ENCODE results near the gene HEPACAM.

Gene HEPACAM

GRCh38 chr11:124917115-124917637, 18.7 kb downstream of the HEPACAM start:
- in situ Hi-C loops (cut with HindIII; ENCODE audit: low pct_ligation_motif_present, low pct_unique_long_range_greater_than_20kb, low sequenced_read_pairs): no loop called here
- no peak for DNase-seq

GRCh38 chr11:124916370-124916710, 19.5 kb downstream of the HEPACAM start:
- in situ Hi-C loops (cut with HindIII; ENCODE audit: low pct_ligation_motif_present, low pct_unique_long_range_greater_than_20kb, low sequenced_read_pairs): no loop called here
- DNase-seq: no peak

- DNase-seq: no peak
- in situ Hi-C loops (cut with HindIII; ENCODE audit: low pct_ligation_motif_present, low pct_unique_long_range_greater_than_20kb, low sequenced_read_pairs): no loop called here
Observed at GRCh38 chr11:124915541-124916369, 20.1 kb downstream of the HEPACAM start.

- in situ Hi-C loops (cut with HindIII; ENCODE audit: low pct_ligation_motif_present, low pct_unique_long_range_greater_than_20kb, low sequenced_read_pairs): no loop called here
- no peak for DNase-seq
Observed at GRCh38 chr11:124902616-124903015, 33.2 kb downstream of the HEPACAM start.

- peak; percentile 60 for DNase-seq
Observed at GRCh38 chr11:124900464-124900863, 35.4 kb downstream of the HEPACAM start.

GRCh38 chr11:124899383-124900145, 36.3 kb downstream of the HEPACAM start:
- in situ Hi-C loops (cut with HindIII; ENCODE audit: low pct_ligation_motif_present, low pct_unique_long_range_greater_than_20kb, low sequenced_read_pairs): no loop called here
- no peak for DNase-seq

More at GRCh38 chr11:124900464-124900863, 35.4 kb downstream of the HEPACAM start:
- in situ Hi-C loops (cut with HindIII; ENCODE audit: low pct_ligation_motif_present, low pct_unique_long_range_greater_than_20kb, low sequenced_read_pairs): no loop called here

GRCh38 chr11:124898711-124899110, 37.1 kb downstream of the HEPACAM start:
- in situ Hi-C loops (cut with HindIII; ENCODE audit: low pct_ligation_motif_present, low pct_unique_long_range_greater_than_20kb, low sequenced_read_pairs): no loop called here
- no peak for DNase-seq

- peak; percentile 80 for DNase-seq
- in situ Hi-C loops (cut with HindIII; ENCODE audit: low pct_ligation_motif_present, low pct_unique_long_range_greater_than_20kb, low sequenced_read_pairs): no loop called here
Observed at GRCh38 chr11:124898263-124898680, 37.6 kb downstream of the HEPACAM start.

- in situ Hi-C loops (cut with HindIII; ENCODE audit: low pct_ligation_motif_present, low pct_unique_long_range_greater_than_20kb, low sequenced_read_pairs): no loop called here
- DNase-seq: no peak
Observed at GRCh38 chr11:124897674-124898262, 38.1 kb downstream of the HEPACAM start, which contains the start of gene ROBO4. ROBO4 (minus strand) TSS chr11:124897865; CDS start chr11:124897795, 70 bp downstream.

- DNase-seq: no peak
Observed at GRCh38 chr11:124896821-124897391, 38.9 kb downstream of the HEPACAM start.

GRCh38 chr11:124896071-124896750, 39.6 kb downstream of the HEPACAM start:
- no peak for DNase-seq

More at GRCh38 chr11:124896821-124897391, 38.9 kb downstream of the HEPACAM start:
- in situ Hi-C loops (cut with HindIII; ENCODE audit: low pct_ligation_motif_present, low pct_unique_long_range_greater_than_20kb, low sequenced_read_pairs): no loop called here

GRCh38 chr11:124895471-124895971, 40.3 kb downstream of the HEPACAM start:
- DNase-seq: no peak
- in situ Hi-C loops (cut with HindIII; ENCODE audit: low pct_ligation_motif_present, low pct_unique_long_range_greater_than_20kb, low sequenced_read_pairs): no loop called here

More at GRCh38 chr11:124896071-124896750, 39.6 kb downstream of the HEPACAM start:
- in situ Hi-C loops (cut with HindIII; ENCODE audit: low pct_ligation_motif_present, low pct_unique_long_range_greater_than_20kb, low sequenced_read_pairs): no loop called here

- in situ Hi-C loops (cut with HindIII; ENCODE audit: low pct_ligation_motif_present, low pct_unique_long_range_greater_than_20kb, low sequenced_read_pairs): no loop called here
Observed at GRCh38 chr11:124894606-124895430, 41.0 kb downstream of the HEPACAM start.

GRCh38 chr11:124893781-124894401, 42.0 kb downstream of the HEPACAM start:
- in situ Hi-C loops (cut with HindIII; ENCODE audit: low pct_ligation_motif_present, low pct_unique_long_range_greater_than_20kb, low sequenced_read_pairs): no loop called here
- no peak for DNase-seq

More at GRCh38 chr11:124894606-124895430, 41.0 kb downstream of the HEPACAM start:
- DNase-seq: no peak

GRCh38 chr11:124892750-124893454, 42.9 kb downstream of the HEPACAM start:
- in situ Hi-C loops (cut with HindIII; ENCODE audit: low pct_ligation_motif_present, low pct_unique_long_range_greater_than_20kb, low sequenced_read_pairs): no loop called here
- no peak for DNase-seq

GRCh38 chr11:124892146-124892545, 43.7 kb downstream of the HEPACAM start:
- DNase-seq: no peak

More at GRCh38 chr11:124892146-124892545, 43.7 kb downstream of the HEPACAM start:
- in situ Hi-C loops (cut with HindIII; ENCODE audit: low pct_ligation_motif_present, low pct_unique_long_range_greater_than_20kb, low sequenced_read_pairs): no loop called here

Data from ACHN (cell line).